HepG2 (cell line): ENCODE data around the gene ZFP36. TPM values are rescaled to one million over a fixed set of nuclear protein-coding genes. Genes with fewer than 3 reads are reported as not detected.

Experiments used
- ASH2L ChIP-seq: fragments of 300-600, 200-600 bp; sonication (generic); IDR thresholded peaks from 2 replicates; pipeline ENCODE4 v1.7.0; 2017; ENCODE audit warnings: low read depth, mild to moderate bottlenecking, moderate library complexity, mixed read lengths, low read length; ENCODE audit not compliant: insufficient read length
- HMG20A ChIP-seq: IDR thresholded peaks from 2 replicates; pipeline ENCODE4 v1.6.1; 2016; ENCODE audit warnings: borderline replicate concordance
- PAWR ChIP-seq: sonication (generic); formaldehyde crosslinking; IDR thresholded peaks from 2 replicates; pipeline ENCODE4 v1.4.0; 2020; ENCODE audit warnings: missing genetic modification reagents, mild to moderate bottlenecking, borderline replicate concordance
- SOX6 ChIP-seq, 2 experiments: fragments of 450-650 bp in 1 of 2; sonication (generic) in 1 of 2; formaldehyde crosslinking in 1 of 2; IDR thresholded peaks; 2 replicates each; pipeline versions ENCODE4 v1.4.0 to v1.6.1; 2017 to 2020; ENCODE audit warnings: antibody characterized with exemption in 1 of 2, mild to moderate bottlenecking in 1 of 2, missing genetic modification reagents in 1 of 2
- UBTF ChIP-seq: sonication (generic); formaldehyde crosslinking; IDR thresholded peaks from 2 replicates; pipeline ENCODE4 v1.4.0; 2020; ENCODE audit warnings: mild to moderate bottlenecking, missing genetic modification reagents
- ZBTB3 ChIP-seq: sonication (generic); formaldehyde crosslinking; IDR thresholded peaks from 2 replicates; pipeline ENCODE4 v1.4.0; 2020; ENCODE audit warnings: low read depth, mild to moderate bottlenecking, moderate library complexity, missing genetic modification reagents, borderline replicate concordance
- ZHX2 ChIP-seq, 2 experiments: sonication (generic) in 1 of 2; formaldehyde crosslinking in 1 of 2; IDR thresholded peaks; 2 replicates each; pipeline versions ENCODE4 v1.6.1 to v1.9.0; 2014 to 2022; ENCODE audit warnings: antibody characterized with exemption in 1 of 2, borderline replicate concordance in 1 of 2, inconsistent platforms in 1 of 2, low read depth in 1 of 2, missing genetic modification reagents in 1 of 2
- ZNF414 ChIP-seq: sonication (generic); formaldehyde crosslinking; IDR thresholded peaks from 2 replicates; pipeline ENCODE4 v1.5.0; 2020; ENCODE audit warnings: missing genetic modification reagents
- ZNF572 ChIP-seq: sonication (generic); formaldehyde crosslinking; IDR thresholded peaks from 2 replicates; pipeline ENCODE4 v1.5.1; 2020; ENCODE audit warnings: mild to moderate bottlenecking, missing genetic modification reagents
- ZNF710 ChIP-seq: sonication (generic); formaldehyde crosslinking; IDR thresholded peaks from 2 replicates; pipeline ENCODE4 v1.5.0; 2020; ENCODE audit warnings: mild to moderate bottlenecking, missing genetic modification reagents, borderline replicate concordance
- ZUFSP ChIP-seq: sonication (generic); formaldehyde crosslinking; IDR thresholded peaks from 2 replicates; pipeline ENCODE4 v1.9.0; 2021; ENCODE audit warnings: missing genetic modification reagents, mild to moderate bottlenecking, borderline replicate concordance
- polyA plus RNA-seq, 8 experiments: library from polyadenylated mRNA; depleted of rRNA in 3 of 8; stranded (reverse) in 7 of 8; unstranded in 1 of 8; fragments of >200 nt; fragmentation: Illumina TruSeq in 4 of 8; extraction: Trizol in 4 of 8; gene quantifications; 2 replicates each; pipeline versions ENCODE4 v1.2.1 to v1.2.3, GENCODE V29; 2011 to 2016; ENCODE audit warnings: low read depth in 4 of 8, missing spikeins in 1 of 8, mixed read lengths in 1 of 8; ENCODE audit not compliant: insufficient read depth in 1 of 8
- total RNA-seq, 5 experiments: library from RNA; depleted of rRNA; stranded (reverse); fragments of >200 nt; fragmentation: Illumina TruSeq; extraction: Trizol; gene quantifications; 2 replicates each; pipeline ENCODE4 v1.2.3, GENCODE V29; 2016; ENCODE audit warnings: low read depth in 1 of 5

The ZFP36 gene
- total and polyA plus RNA-seq, 2 of the 13 experiments (the other 11 are each of a cell fraction or from before 2014, with no cell fraction given), result 1.4 to 1.7 TPM

GRCh38 chr19:39406656-39407409 is at the start of gene ZFP36 (continued):
- TF ChIP-seq ZBTB3 (CRISPR knock-in tag) (no peak), ZUFSP (no peak), HMG20A (no peak), SOX6 (IDR thresholded peaks at IDR 0.05) (no peak), SOX6 (CRISPR knock-in tag; IDR thresholded peaks at IDR 0.05) (no peak), UBTF (CRISPR knock-in tag) (0 out of 2 replicates have a peak, but pooled peaks have one; percentile 52), ZNF414 (CRISPR knock-in tag) (no peak), ZHX2 (IDR thresholded peaks at IDR 0.05; ENCODE audit: low read depth) (no peak), ZHX2 (CRISPR knock-in tag; IDR thresholded peaks at IDR 0.05; ENCODE audit: borderline replicate concordance) (no peak), ASH2L (peak; percentile 82), PAWR (CRISPR knock-in tag) (no peak), ZNF710 (CRISPR knock-in tag) (no peak), ZNF572 (CRISPR knock-in tag) (no peak)
